AML-193 (cell line): Measurements from ENCODE around the gene BTBD2.
"Not testable (repeated sequence)": the region's sequence is repeated elsewhere in the genome, so short reads cannot be mapped to it uniquely, and the experiment has no call there.

ENCODE experiments used
- DNase-seq, 2 experiments: peaks; one replicate each; lab custom pipeline; 2025; lab: John Stamatoyannopoulos, UW

BTBD2 gene

GRCh38 chr19:2014131-2014571 lies 1.4 kb downstream of the BTBD2 start:
- DNase-seq: no peak

GRCh38 chr19:2013683-2013961 lies 1.9 kb downstream of the BTBD2 start:
- DNase-seq: no peak

GRCh38 chr19:2012941-2013682 lies 2.4 kb downstream of the BTBD2 start:
- DNase-seq: no peak

GRCh38 chr19:2011169-2011568 lies 4.3 kb downstream of the BTBD2 start:
- DNase-seq: no peak

- no peak for DNase-seq
These were observed 5.3 kb downstream of the BTBD2 start for GRCh38 chr19:2010135-2010668.

- DNase-seq: no peak
These were observed 11.6 kb downstream of the BTBD2 start for GRCh38 chr19:2003874-2004273.

GRCh38 chr19:1999856-2000515 lies 15.5 kb downstream of the BTBD2 start:
- DNase-seq: no peak

- DNase-seq: no peak
These were observed 16.5 kb downstream of the BTBD2 start for GRCh38 chr19:1998712-1999708.

GRCh38 chr19:1997353-1998233 lies 17.9 kb downstream of the BTBD2 start:
- DNase-seq: no peak

GRCh38 chr19:1992759-1993260 lies 22.7 kb downstream of the BTBD2 start:
- no peak for DNase-seq

GRCh38 chr19:1991018-1991913 lies 24.2 kb downstream of the BTBD2 start:
- DNase-seq: no peak

GRCh38 chr19:1990230-1991017 lies 25.1 kb downstream of the BTBD2 start:
- DNase-seq: no peak

- DNase-seq: no peak
These were observed 25.8 kb downstream of the BTBD2 start for GRCh38 chr19:1989513-1990229.

- DNase-seq: not testable (repeated sequence)
These were observed 27.1 kb downstream of the BTBD2 start for GRCh38 chr19:1988464-1988863.

GRCh38 chr19:1987197-1988187 lies 28.0 kb downstream of the BTBD2 start:
- DNase-seq: no peak

GRCh38 chr19:1986357-1987162 lies 29.0 kb downstream of the BTBD2 start:
- DNase-seq: no peak
